Measurements from ENCODE around the gene KCNIP4.

DNA sequence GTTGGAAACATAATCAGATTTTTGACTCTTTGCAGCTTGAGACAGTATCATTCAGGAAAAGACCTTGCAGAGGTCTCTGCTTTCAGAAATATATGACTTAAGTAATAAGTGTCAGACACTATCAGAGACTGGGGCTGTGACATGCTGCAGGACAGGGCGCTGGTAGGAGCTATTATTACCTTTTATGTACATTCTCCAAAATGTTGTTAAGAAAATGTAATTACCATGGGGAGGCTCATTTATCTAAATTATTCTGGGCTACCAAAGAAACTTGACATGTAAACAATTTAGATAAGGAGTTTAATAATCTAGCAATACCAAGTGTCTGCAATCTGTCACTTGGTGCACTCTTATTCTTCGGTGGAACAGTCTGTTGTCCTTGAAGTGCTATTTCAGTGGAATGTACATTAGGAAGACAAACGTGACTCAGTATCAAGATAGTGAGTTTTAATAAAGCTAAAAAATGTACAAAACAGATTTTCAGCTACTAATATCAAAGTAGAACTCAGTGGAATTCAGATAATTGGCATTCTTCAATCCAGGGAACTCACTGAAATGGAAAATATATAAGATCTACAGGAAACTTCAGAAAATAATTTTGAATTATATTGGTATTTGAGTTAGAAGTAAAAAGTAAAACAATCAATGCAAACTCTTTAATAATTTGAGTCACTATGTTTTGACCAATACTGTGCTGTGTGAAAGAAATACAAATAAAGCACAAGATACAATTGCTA, 214.5 kb downstream of the KCNIP4 start:
- no peak for TF ChIP-seq POLR2A (IDR thresholded peaks at IDR 0.05; ENCODE audit: low read depth, low read length)
- TF ChIP-seq, protein P1, sequence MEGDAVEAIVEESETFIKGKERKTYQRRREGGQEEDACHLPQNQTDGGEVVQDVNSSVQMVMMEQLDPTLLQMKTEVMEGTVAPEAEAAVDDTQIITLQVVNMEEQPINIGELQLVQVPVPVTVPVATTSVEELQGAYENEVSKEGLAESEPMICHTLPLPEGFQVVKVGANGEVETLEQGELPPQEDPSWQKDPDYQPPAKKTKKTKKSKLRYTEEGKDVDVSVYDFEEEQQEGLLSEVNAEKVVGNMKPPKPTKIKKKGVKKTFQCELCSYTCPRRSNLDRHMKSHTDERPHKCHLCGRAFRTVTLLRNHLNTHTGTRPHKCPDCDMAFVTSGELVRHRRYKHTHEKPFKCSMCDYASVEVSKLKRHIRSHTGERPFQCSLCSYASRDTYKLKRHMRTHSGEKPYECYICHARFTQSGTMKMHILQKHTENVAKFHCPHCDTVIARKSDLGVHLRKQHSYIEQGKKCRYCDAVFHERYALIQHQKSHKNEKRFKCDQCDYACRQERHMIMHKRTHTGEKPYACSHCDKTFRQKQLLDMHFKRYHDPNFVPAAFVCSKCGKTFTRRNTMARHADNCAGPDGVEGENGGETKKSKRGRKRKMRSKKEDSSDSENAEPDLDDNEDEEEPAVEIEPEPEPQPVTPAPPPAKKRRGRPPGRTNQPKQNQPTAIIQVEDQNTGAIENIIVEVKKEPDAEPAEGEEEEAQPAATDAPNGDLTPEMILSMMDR (conservative IDR thresholded peaks at IDR 0.05; ENCODE audit: low read depth, low read length): no peak
- no peak for TF ChIP-seq RCOR1 (IDR thresholded peaks at IDR 0.05; ENCODE audit: insufficient replicate concordance, low read length)
- TF ChIP-seq SMC3 (IDR thresholded peaks at IDR 0.05; ENCODE audit: low read depth, low read length): no peak
- TF ChIP-seq RAD21 (IDR thresholded peaks at IDR 0.05; ENCODE audit: low read length): no peak
